DOHH2 (cell line): Measurements from ENCODE around the gene KCTD10.

Experiments used
- H3F3A ChIP-seq: fragments of 200-600 bp; sonication (generic), shearing (Covaris generic); 2 replicates; pipeline ENCODE4 v1.6.0; 2016; ENCODE audit warnings: antibody characterized with exemption, mild to moderate bottlenecking; ENCODE audit not compliant: control insufficient read depth, insufficient read depth
- H3K27ac ChIP-seq: fragments of 200-600 bp; sonication (generic); 2 replicates; pipeline ENCODE4 v1.5.1; 2014; ENCODE audit warnings: low read depth, mild to moderate bottlenecking, low read length, moderate library complexity
- H3K27me3 ChIP-seq: fragments of 200-600 bp; sonication (generic); 2 replicates; pipeline ENCODE4 v1.6.1; 2014; ENCODE audit warnings: mild to moderate bottlenecking, low read length, mixed read lengths; ENCODE audit not compliant: control insufficient read depth
- H3K36me3 ChIP-seq: fragments of 200-600 bp; sonication (generic); 2 replicates; pipeline ENCODE4 v1.6.1; 2014; ENCODE audit warnings: mild to moderate bottlenecking, low read length, moderate library complexity, mixed read lengths; ENCODE audit not compliant: control insufficient read depth
- H3K4me1 ChIP-seq: fragments of 200-600 bp; sonication (generic); 2 replicates; pipeline ENCODE4 v1.6.1; 2014; ENCODE audit warnings: mild to moderate bottlenecking, low read length, mixed read lengths; ENCODE audit not compliant: control insufficient read depth
- H3K4me2 ChIP-seq: fragments of 200-600 bp; sonication (generic); 2 replicates; pipeline ENCODE4 v1.6.0; 2014; ENCODE audit warnings: mild to moderate bottlenecking, low read length, moderate library complexity
- H3K4me3 ChIP-seq: fragments of 200-600 bp; sonication (generic); 2 replicates; pipeline ENCODE4 v1.5.1; 2014; ENCODE audit warnings: mild to moderate bottlenecking, low read length, mixed read lengths
- H3K79me2 ChIP-seq: fragments of 200-600 bp; sonication (generic); 2 replicates; pipeline ENCODE4 v1.6.1; 2014; ENCODE audit warnings: mild to moderate bottlenecking, low read length, mixed read lengths; ENCODE audit not compliant: control insufficient read depth
- H3K9me2 ChIP-seq: fragments of 200-600 bp; sonication (generic); replicated peaks from 2 replicates; pipeline ENCODE4 v1.6.1; 2014; ENCODE audit warnings: mild to moderate bottlenecking, low read length, mixed read lengths; ENCODE audit not compliant: control insufficient read depth
- H3K9me3 ChIP-seq: fragments of 200-600 bp; sonication (generic); 2 replicates; pipeline ENCODE4 v1.6.1; 2014; ENCODE audit warnings: antibody characterized with exemption, low read length, mixed read lengths; ENCODE audit not compliant: control insufficient read depth, insufficient read depth
- H4K20me1 ChIP-seq: fragments of 200-600 bp; sonication (generic); 2 replicates; pipeline ENCODE4 v1.6.0; 2014; ENCODE audit warnings: low read depth, mild to moderate bottlenecking, antibody characterized with exemption, low read length, moderate library complexity; ENCODE audit not compliant: control insufficient read depth, insufficient read depth
- CTCF ChIP-seq: fragments of 200-600 bp; sonication (generic); IDR thresholded peaks from one replicate; pipeline ENCODE4 v1.5.1; 2014; ENCODE audit warnings: antibody characterized with exemption, mild to moderate bottlenecking, low read depth, low read length; ENCODE audit not compliant: poor library complexity, severe bottlenecking
- EZH2phosphoT487 ChIP-seq: fragments of 200-600 bp; sonication (generic); IDR thresholded peaks from 2 replicates; pipeline ENCODE4 v1.6.1; 2017; ENCODE audit warnings: borderline replicate concordance, mild to moderate bottlenecking, antibody characterized with exemption, low read length, moderate library complexity, mixed read lengths

The KCTD10 gene

GRCh38 chr12:109446869-109447268 is 30.2 kb downstream of the KCTD10 start:
- no peak overlapping the region for H3K4me3 ChIP-seq
- H3K27me3 ChIP-seq = no peaks in the 10 kb centered on the region
- 0 out of 2 replicates have a peak, but pooled peaks cover 3% of the 10 kb centered on the region for H4K20me1 ChIP-seq
- no peak overlapping the region for H3K4me2 ChIP-seq
- peaks cover 13% of the 10 kb centered on the region; the same call in 1 of the 2 replicates for H3K36me3 ChIP-seq
- no peaks in the 10 kb centered on the region for H3K4me1 ChIP-seq
- no peaks in the 10 kb centered on the region for H3K9me2 ChIP-seq
- TF ChIP-seq EZH2phosphoT487 (no peak), CTCF (no peak)
- no peaks in the 10 kb centered on the region for H3K9me3 ChIP-seq
- no peak overlapping the region for H3K27ac ChIP-seq
- H3K79me2 ChIP-seq = no peaks in the 10 kb centered on the region
- H3F3A ChIP-seq = no peaks in the 10 kb centered on the region

- Histone ChIP-seq H3K4me3 (no peak overlapping the region), H4K20me1 (0 out of 2 replicates have a peak, but pooled peaks cover 3% of the 10 kb centered on the region), H3K4me1 (no peaks in the 10 kb centered on the region), H3K27ac (no peak overlapping the region), H3K4me2 (no peak overlapping the region), H3K36me3 (peaks cover 7% of the 10 kb centered on the region; the same call in 1 of the 2 replicates), H3K9me2 (no peaks in the 10 kb centered on the region), H3K27me3 (no peaks in the 10 kb centered on the region), H3K9me3 (no peaks in the 10 kb centered on the region), H3F3A (no peaks in the 10 kb centered on the region), H3K79me2 (no peaks in the 10 kb centered on the region)
- TF ChIP-seq CTCF (no peak), EZH2phosphoT487 (no peak)
Observed at GRCh38 chr12:109445191-109445609, 31.9 kb downstream of the KCTD10 start.

DNA sequence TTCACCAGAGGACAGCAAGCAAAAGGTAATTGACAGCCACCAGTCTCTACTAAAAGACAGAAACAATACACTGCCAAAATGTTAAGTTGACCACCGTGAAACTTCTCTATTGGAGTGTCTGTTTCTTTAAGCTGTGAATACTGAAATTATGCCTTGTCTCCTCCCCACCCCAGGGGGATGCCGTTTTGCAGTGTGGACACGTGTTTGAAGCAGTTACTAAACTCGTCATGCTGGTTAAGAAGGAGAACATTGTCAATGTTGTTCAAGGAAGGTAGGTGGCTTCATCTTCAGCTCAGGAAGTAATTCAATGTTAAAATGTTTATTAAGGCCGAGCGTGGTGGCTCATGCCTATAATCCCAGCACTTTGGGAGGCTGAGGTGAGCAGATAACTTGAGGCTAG is 32.8 kb downstream of the KCTD10 start:
- TF ChIP-seq CTCF = no peak
- no peak for TF ChIP-seq EZH2phosphoT487
- Histone ChIP-seq H3K36me3 (peaks cover 7% of the 10 kb centered on the region; the same call in 1 of the 2 replicates), H4K20me1 (0 out of 2 replicates have a peak, but pooled peaks cover 3% of the 10 kb centered on the region), H3K9me3 (no peaks in the 10 kb centered on the region), H3K79me2 (no peaks in the 10 kb centered on the region), H3K4me3 (no peak overlapping the region), H3K4me2 (no peak overlapping the region), H3K27ac (no peak overlapping the region), H3K27me3 (no peaks in the 10 kb centered on the region), H3F3A (no peaks in the 10 kb centered on the region), H3K4me1 (no peaks in the 10 kb centered on the region), H3K9me2 (no peaks in the 10 kb centered on the region)
